ENCODE results near the gene MRAS.

The MRAS gene

GRCh38 chr3:138442433-138442832, 94.1 kb downstream of the MRAS start:
- in situ Hi-C loops (cut with MboI; ENCODE audit: low sequenced_read_pairs): no loop called here

- in situ Hi-C loops (cut with MboI; ENCODE audit: low sequenced_read_pairs): no loop called here
Observed at GRCh38 chr3:138443091-138443490, 94.7 kb downstream of the MRAS start.

- in situ Hi-C loops (cut with MboI; ENCODE audit: low sequenced_read_pairs): no loop called here
Observed at GRCh38 chr3:138443521-138444503, 95.4 kb downstream of the MRAS start.

- in situ Hi-C loops (cut with MboI; ENCODE audit: low sequenced_read_pairs): no loop called here
Observed at GRCh38 chr3:138445236-138445635, 96.9 kb downstream of the MRAS start.

GRCh38 chr3:138445654-138446053, 97.3 kb downstream of the MRAS start:
- in situ Hi-C loops (cut with MboI; ENCODE audit: low sequenced_read_pairs): no loop called here

GRCh38 chr3:138448631-138449030, 100.3 kb downstream of the MRAS start:
- in situ Hi-C loops (cut with MboI; ENCODE audit: low sequenced_read_pairs): no loop called here

- in situ Hi-C loops (cut with MboI; ENCODE audit: low sequenced_read_pairs): no loop called here
Observed at GRCh38 chr3:138449490-138449889, 101.1 kb downstream of the MRAS start.

GRCh38 chr3:138450181-138450580, 101.8 kb downstream of the MRAS start:
- in situ Hi-C loops (cut with MboI; ENCODE audit: low sequenced_read_pairs): loop anchor here (25.0 kb wide), 1 partner anchor 487 kb away; the partner anchor contains the start of genes FOXL2 and FOXL2NB

GRCh38 chr3:138450704-138451424, 102.5 kb downstream of the MRAS start:
- in situ Hi-C loops (cut with MboI; ENCODE audit: low sequenced_read_pairs): loop anchor here (25.0 kb wide), 1 partner anchor 486 kb away; the partner anchor contains the start of genes FOXL2 and FOXL2NB

GRCh38 chr3:138451595-138452162, 103.3 kb downstream of the MRAS start:
- in situ Hi-C loops (cut with MboI; ENCODE audit: low sequenced_read_pairs): loop anchor here (25.0 kb wide), 1 partner anchor 486 kb away; the partner anchor contains the start of genes FOXL2 and FOXL2NB

GRCh38 chr3:138452436-138452835, 104.1 kb downstream of the MRAS start:
- in situ Hi-C loops (cut with MboI; ENCODE audit: low sequenced_read_pairs): loop anchor here (25.0 kb wide), 1 partner anchor 485 kb away; the partner anchor contains the start of genes FOXL2 and FOXL2NB

- in situ Hi-C loops (cut with MboI; ENCODE audit: low sequenced_read_pairs): loop anchor here (25.0 kb wide), 1 partner anchor 483 kb away; the partner anchor contains the start of genes FOXL2 and FOXL2NB
Observed at GRCh38 chr3:138453940-138454339, 105.6 kb downstream of the MRAS start.
